ENCODE data around the gene AKAP12. TPM values are rescaled to one million over a fixed set of nuclear protein-coding genes. Genes with fewer than 3 reads are reported as not detected.

AKAP12 gene
- polyA plus RNA-seq, 1 donor (not counting 4 experiments of a cell fraction or from before 2014, with no cell fraction given): 0.56 TPM

DNA sequence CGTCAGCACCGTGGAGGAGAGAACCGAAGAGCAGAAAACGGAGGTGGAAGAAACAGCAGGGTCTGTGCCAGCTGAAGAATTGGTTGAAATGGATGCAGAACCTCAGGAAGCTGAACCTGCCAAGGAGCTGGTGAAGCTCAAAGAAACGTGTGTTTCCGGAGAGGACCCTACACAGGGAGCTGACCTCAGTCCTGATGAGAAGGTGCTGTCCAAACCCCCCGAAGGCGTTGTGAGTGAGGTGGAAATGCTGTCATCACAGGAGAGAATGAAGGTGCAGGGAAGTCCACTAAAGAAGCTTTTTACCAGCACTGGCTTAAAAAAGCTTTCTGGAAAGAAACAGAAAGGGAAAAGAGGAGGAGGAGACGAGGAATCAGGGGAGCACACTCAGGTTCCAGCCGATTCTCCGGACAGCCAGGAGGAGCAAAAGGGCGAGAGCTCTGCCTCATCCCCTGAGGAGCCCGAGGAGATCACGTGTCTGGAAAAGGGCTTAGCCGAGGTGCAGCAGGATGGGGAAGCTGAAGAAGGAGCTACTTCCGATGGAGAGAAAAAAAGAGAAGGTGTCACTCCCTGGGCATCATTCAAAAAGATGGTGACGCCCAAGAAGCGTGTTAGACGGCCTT, 110.0 kb downstream of the AKAP12 start:
- FAIRE-seq: no peak

DNA sequence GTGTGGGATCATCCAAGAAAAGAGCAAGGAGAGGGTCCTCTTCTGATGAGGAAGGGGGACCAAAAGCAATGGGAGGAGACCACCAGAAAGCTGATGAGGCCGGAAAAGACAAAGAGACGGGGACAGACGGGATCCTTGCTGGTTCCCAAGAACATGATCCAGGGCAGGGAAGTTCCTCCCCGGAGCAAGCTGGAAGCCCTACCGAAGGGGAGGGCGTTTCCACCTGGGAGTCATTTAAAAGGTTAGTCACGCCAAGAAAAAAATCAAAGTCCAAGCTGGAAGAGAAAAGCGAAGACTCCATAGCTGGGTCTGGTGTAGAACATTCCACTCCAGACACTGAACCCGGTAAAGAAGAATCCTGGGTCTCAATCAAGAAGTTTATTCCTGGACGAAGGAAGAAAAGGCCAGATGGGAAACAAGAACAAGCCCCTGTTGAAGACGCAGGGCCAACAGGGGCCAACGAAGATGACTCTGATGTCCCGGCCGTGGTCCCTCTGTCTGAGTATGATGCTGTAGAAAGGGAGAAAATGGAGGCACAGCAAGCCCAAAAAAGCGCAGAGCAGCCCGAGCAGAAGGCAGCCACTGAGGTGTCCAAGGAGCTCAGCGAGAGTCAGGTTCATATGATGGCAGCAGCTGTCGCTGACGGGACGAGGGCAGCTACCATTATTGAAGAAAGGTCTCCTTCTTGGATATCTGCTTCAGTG, 110.8 kb downstream of the AKAP12 start:
- Histone ChIP-seq H3K79me2 (ENCODE audit: control insufficient read depth, insufficient read depth, low read length) (no peaks in the 10 kb centered on the region), H3K4me1 (ENCODE audit: control insufficient read depth, extremely low read depth, insufficient read depth, low read length) (no peaks in the 10 kb centered on the region), H3K9ac (ENCODE audit: control insufficient read depth, extremely low read depth, insufficient read depth, low read length) (no peak overlapping the region), H3K4me3 (ENCODE audit: control insufficient read depth in 2 of 3, extremely low read depth in 1 of 3, insufficient read depth in 2 of 3, low read depth in 1 of 3, low read length in 3 of 3) (no peak overlapping the region), H3K4me2 (ENCODE audit: control insufficient read depth, extremely low read depth, insufficient read depth, low read depth, low read length) (no peak overlapping the region), H3K9me3 (ENCODE audit: control insufficient read depth, low read depth, low read length) (no peaks in the 10 kb centered on the region), H3K27me3 (ENCODE audit: control insufficient read depth, extremely low read depth, insufficient read depth, low read length) (no peaks in the 10 kb centered on the region), H2AFZ (ENCODE audit: control insufficient read depth, low read length) (no peak overlapping the region), H3K27ac (ENCODE audit: control insufficient read depth, insufficient read depth, low read length) (no peak overlapping the region), H4K20me1 (ENCODE audit: control insufficient read depth, extremely low read depth, insufficient read depth, low read length) (no peaks in the 10 kb centered on the region), H3K36me3 (ENCODE audit: control insufficient read depth in 2 of 2, extremely low read depth in 1 of 2, insufficient read depth in 2 of 2, low read length in 2 of 2) (no peaks in the 10 kb centered on the region), H3K9me1 (ENCODE audit: control insufficient read depth, extremely low read depth, insufficient read depth, low read length) (no peaks in the 10 kb centered on the region)
- FAIRE-seq (no peak), DNase-seq (ENCODE audit: low read depth, low spot score) (no peak)
- dilution Hi-C loops (cut with MboI; ENCODE audit: extremely low pct_ligation_motif_present, low sequenced_read_pairs): no loop called here
- TF ChIP-seq EZH2 (IDR thresholded peaks at IDR 0.05; ENCODE audit: low read length): no peak
- TF ChIP-seq, protein P1, sequence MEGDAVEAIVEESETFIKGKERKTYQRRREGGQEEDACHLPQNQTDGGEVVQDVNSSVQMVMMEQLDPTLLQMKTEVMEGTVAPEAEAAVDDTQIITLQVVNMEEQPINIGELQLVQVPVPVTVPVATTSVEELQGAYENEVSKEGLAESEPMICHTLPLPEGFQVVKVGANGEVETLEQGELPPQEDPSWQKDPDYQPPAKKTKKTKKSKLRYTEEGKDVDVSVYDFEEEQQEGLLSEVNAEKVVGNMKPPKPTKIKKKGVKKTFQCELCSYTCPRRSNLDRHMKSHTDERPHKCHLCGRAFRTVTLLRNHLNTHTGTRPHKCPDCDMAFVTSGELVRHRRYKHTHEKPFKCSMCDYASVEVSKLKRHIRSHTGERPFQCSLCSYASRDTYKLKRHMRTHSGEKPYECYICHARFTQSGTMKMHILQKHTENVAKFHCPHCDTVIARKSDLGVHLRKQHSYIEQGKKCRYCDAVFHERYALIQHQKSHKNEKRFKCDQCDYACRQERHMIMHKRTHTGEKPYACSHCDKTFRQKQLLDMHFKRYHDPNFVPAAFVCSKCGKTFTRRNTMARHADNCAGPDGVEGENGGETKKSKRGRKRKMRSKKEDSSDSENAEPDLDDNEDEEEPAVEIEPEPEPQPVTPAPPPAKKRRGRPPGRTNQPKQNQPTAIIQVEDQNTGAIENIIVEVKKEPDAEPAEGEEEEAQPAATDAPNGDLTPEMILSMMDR (optimal IDR thresholded peaks at IDR 0.05 in 1 of 3, IDR thresholded peaks at IDR 0.05 in 1 of 3, conservative IDR thresholded peaks at IDR 0.05 in 1 of 3; ENCODE audit: extremely low read depth in 1 of 3, insufficient read depth in 2 of 3, low read length in 3 of 3): no peak

More for the DNA sequence above, 110.0 kb downstream of the AKAP12 start:
- Histone ChIP-seq H3K27ac (ENCODE audit: control insufficient read depth, insufficient read depth, low read length) (no peak overlapping the region), H2AFZ (ENCODE audit: control insufficient read depth, low read length) (no peak overlapping the region), H3K4me3 (ENCODE audit: control insufficient read depth in 2 of 3, extremely low read depth in 1 of 3, insufficient read depth in 2 of 3, low read depth in 1 of 3, low read length in 3 of 3) (no peak overlapping the region), H3K4me1 (ENCODE audit: control insufficient read depth, extremely low read depth, insufficient read depth, low read length) (no peaks in the 10 kb centered on the region), H3K36me3 (ENCODE audit: control insufficient read depth in 2 of 2, extremely low read depth in 1 of 2, insufficient read depth in 2 of 2, low read length in 2 of 2) (no peaks in the 10 kb centered on the region), H3K27me3 (ENCODE audit: control insufficient read depth, extremely low read depth, insufficient read depth, low read length) (no peaks in the 10 kb centered on the region), H3K79me2 (ENCODE audit: control insufficient read depth, insufficient read depth, low read length) (no peaks in the 10 kb centered on the region), H3K9me3 (ENCODE audit: control insufficient read depth, low read depth, low read length) (no peaks in the 10 kb centered on the region), H3K9me1 (ENCODE audit: control insufficient read depth, extremely low read depth, insufficient read depth, low read length) (no peaks in the 10 kb centered on the region), H3K9ac (ENCODE audit: control insufficient read depth, extremely low read depth, insufficient read depth, low read length) (no peak overlapping the region), H3K4me2 (ENCODE audit: control insufficient read depth, extremely low read depth, insufficient read depth, low read depth, low read length) (no peak overlapping the region), H4K20me1 (ENCODE audit: control insufficient read depth, extremely low read depth, insufficient read depth, low read length) (no peaks in the 10 kb centered on the region)
- no peak for DNase-seq (ENCODE audit: low read depth, low spot score)
- dilution Hi-C loops (cut with MboI; ENCODE audit: extremely low pct_ligation_motif_present, low sequenced_read_pairs): no loop called here
- TF ChIP-seq, protein P1 (optimal IDR thresholded peaks at IDR 0.05 in 1 of 3, IDR thresholded peaks at IDR 0.05 in 1 of 3, conservative IDR thresholded peaks at IDR 0.05 in 1 of 3; ENCODE audit: extremely low read depth in 1 of 3, insufficient read depth in 2 of 3, low read length in 3 of 3): no peak
- TF ChIP-seq EZH2 (IDR thresholded peaks at IDR 0.05; ENCODE audit: low read length): no peak
